Neural cell (in vitro differentiated cells): ENCODE data around the gene POU2F3. TPM values are rescaled to one million over a fixed set of nuclear protein-coding genes. Genes with fewer than 3 reads are reported as not detected.
A peak's percentile ranks its signal among the peaks of the same experiment; 100 is the strongest.

Experiments used
- H2AFZ ChIP-seq: fragments of 200-600, 300-800 bp; sonication (generic), shearing (Covaris generic); 2 replicates; pipeline ENCODE4 v1.6.0; 2014; ENCODE audit warnings: low read depth, mild to moderate bottlenecking, antibody characterized with exemption, low read length, moderate library complexity
- H3F3A ChIP-seq: fragments of 200-600 bp; shearing (Covaris generic); 2 replicates; pipeline ENCODE4 v1.6.1; 2016; ENCODE audit warnings: mild to moderate bottlenecking, moderate library complexity, mixed read lengths, antibody characterized with exemption, low read length; ENCODE audit not compliant: insufficient read depth, poor library complexity, severe bottlenecking
- H3K27ac ChIP-seq: fragments of 200-600, 300-800 bp; sonication (generic), shearing (Covaris generic); 2 replicates; pipeline ENCODE4 v1.5.1; 2014; ENCODE audit warnings: mild to moderate bottlenecking, low read length, moderate library complexity
- H3K27me3 ChIP-seq: fragments of 300-800, 200-600 bp; sonication (generic), shearing (Covaris generic); 2 replicates; pipeline ENCODE4 v1.6.0; 2014; ENCODE audit warnings: mild to moderate bottlenecking, low read depth, low read length, moderate library complexity; ENCODE audit not compliant: insufficient read depth
- H3K36me3 ChIP-seq: fragments of 300-800, 200-600 bp; sonication (generic), shearing (Covaris generic); 2 replicates; pipeline ENCODE4 v1.5.1; 2014; ENCODE audit warnings: mild to moderate bottlenecking, antibody characterized with exemption, low read length, moderate library complexity; ENCODE audit not compliant: insufficient read depth
- H3K4me2 ChIP-seq: fragments of 300-800, 200-600 bp; sonication (generic), shearing (Covaris generic); 2 replicates; pipeline ENCODE4 v1.6.0; 2014; ENCODE audit warnings: mild to moderate bottlenecking, low read length
- H3K4me3 ChIP-seq: fragments of 300-800, 200-600 bp; sonication (generic), shearing (Covaris generic); 2 replicates; pipeline ENCODE4 v1.5.1; 2014; ENCODE audit warnings: mild to moderate bottlenecking, low read length, moderate library complexity
- H3K79me2 ChIP-seq: fragments of 200-600 bp; shearing (Covaris generic); replicated peaks from 2 replicates; pipeline ENCODE4 v1.6.0; 2014; ENCODE audit warnings: mild to moderate bottlenecking, low read length, moderate library complexity; ENCODE audit not compliant: insufficient read depth
- H3K9ac ChIP-seq: fragments of 300-800, 200-600 bp; sonication (generic), shearing (Covaris generic); 2 replicates; pipeline ENCODE4 v1.6.1; 2016; ENCODE audit warnings: mild to moderate bottlenecking, low read length, mixed read lengths
- H3K9me2 ChIP-seq: fragments of 200-600 bp; shearing (Covaris generic); 2 replicates; pipeline ENCODE4 v1.6.1; 2016; ENCODE audit warnings: mild to moderate bottlenecking, low read length, mixed read lengths; ENCODE audit not compliant: insufficient read depth
- H3K9me3 ChIP-seq: fragments of 200-600, 300-800 bp; sonication (generic), shearing (Covaris generic); 2 replicates; pipeline ENCODE4 v1.6.1; 2016; ENCODE audit warnings: mild to moderate bottlenecking, mixed run types, low read length, moderate library complexity, mixed read lengths
- H4K20me1 ChIP-seq: fragments of 200-600 bp; shearing (Covaris generic); 2 replicates; pipeline ENCODE4 v1.6.1; 2016; ENCODE audit warnings: mild to moderate bottlenecking, mixed run types; ENCODE audit not compliant: insufficient read depth
- EP300 ChIP-seq: fragments of 450-650 bp; conservative IDR thresholded peaks from 2 replicates; pipeline ENCODE4 v1.6.1; 2014; ENCODE audit warnings: antibody characterized with exemption, mild to moderate bottlenecking, moderate library complexity; ENCODE audit not compliant: poor library complexity, severe bottlenecking
- EZH2 ChIP-seq: fragments of 200-600, 300-800 bp; shearing (Covaris generic), sonication (generic); IDR thresholded peaks from 2 replicates; pipeline ENCODE4 v1.6.1; 2014; ENCODE audit warnings: antibody characterized with exemption, low read length, borderline replicate concordance, mild to moderate bottlenecking; ENCODE audit not compliant: insufficient read depth, poor library complexity, severe bottlenecking
- MXI1 ChIP-seq: fragments of 450-650 bp; conservative IDR thresholded peaks from 2 replicates; pipeline ENCODE4 v1.6.1; 2014; ENCODE audit warnings: antibody characterized with exemption, mild to moderate bottlenecking; ENCODE audit not compliant: poor library complexity, severe bottlenecking
- POLR2AphosphoS5 ChIP-seq: IDR thresholded peaks from 2 replicates; pipeline ENCODE4 v1.6.1; 2012
- RAD21 ChIP-seq: fragments of 450-650 bp; conservative IDR thresholded peaks from 2 replicates; pipeline ENCODE4 v1.6.1; 2014; ENCODE audit warnings: antibody characterized with exemption, mild to moderate bottlenecking, moderate library complexity
- SMC3 ChIP-seq: fragments of 450-650 bp; conservative IDR thresholded peaks from 2 replicates; pipeline ENCODE4 v1.6.1; 2014; ENCODE audit warnings: antibody characterized with exemption, mild to moderate bottlenecking, moderate library complexity; ENCODE audit not compliant: poor library complexity
- TAF1 ChIP-seq: IDR thresholded peaks from 2 replicates; pipeline ENCODE4 v1.6.1; 2012; ENCODE audit warnings: low read depth
- polyA plus RNA-seq: library from polyadenylated mRNA; depleted of rRNA; stranded (reverse); fragments of >200 nt; gene quantifications from 2 replicates; pipeline ENCODE4 v1.2.3, GENCODE V29; 2014
- TF ChIP-seq, protein P1 (sequence below): fragments of 450-650 bp; IDR thresholded peaks from 2 replicates; pipeline ENCODE4 v1.5.1; 2014; ENCODE audit warnings: antibody characterized with exemption, mild to moderate bottlenecking, moderate library complexity; ENCODE audit not compliant: poor library complexity, severe bottlenecking
- TF ChIP-seq, protein P2 (sequence below): IDR thresholded peaks from 2 replicates; pipeline ENCODE4 v1.6.1; 2012; ENCODE audit warnings: borderline replicate concordance

The POU2F3 gene
- polyA plus RNA-seq, 1 donor from 2014 or later: not detected

DNA sequence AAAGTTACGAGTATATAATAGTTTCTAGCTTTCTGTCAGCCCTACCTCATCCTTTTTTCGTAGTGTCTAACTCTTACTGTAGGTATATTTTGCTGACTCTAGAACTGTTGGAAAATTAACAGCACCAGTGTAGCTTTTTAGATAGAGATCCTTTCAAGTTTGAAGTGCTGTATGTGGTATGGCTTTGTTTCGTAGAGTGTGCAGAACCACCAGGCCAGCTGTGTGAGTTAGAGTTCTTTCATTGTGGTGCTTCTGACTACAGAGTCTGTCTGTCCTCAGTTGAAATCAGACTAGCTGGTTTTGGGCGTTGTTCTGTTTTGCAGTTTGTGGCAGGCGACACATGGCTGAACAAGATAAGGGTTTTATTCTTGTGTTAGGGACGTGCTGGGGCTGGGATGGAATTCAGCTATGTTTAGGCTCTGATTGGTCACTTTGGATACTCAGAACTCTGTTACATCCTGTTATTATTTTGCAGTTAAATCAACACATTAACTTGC lies 99.5 kb downstream of the POU2F3 start:
- Histone ChIP-seq H2AFZ (no peak overlapping the region), H3K4me2 (peak overlapping the region; percentile 79), H3K9me3 (no peaks in the 10 kb centered on the region), H3K27ac (no peak overlapping the region), H3K36me3 (no peaks in the 10 kb centered on the region), H3K27me3 (no peaks in the 10 kb centered on the region), H3K9me2 (no peaks in the 10 kb centered on the region), H3K79me2 (peaks cover 70% of the 10 kb centered on the region), H3K4me3 (peak overlapping the region; percentile 84), H4K20me1 (no peaks in the 10 kb centered on the region), H3F3A (no peaks in the 10 kb centered on the region), H3K9ac (peak overlapping the region; percentile 18)
- TF ChIP-seq EZH2 (no peak), EP300 (no peak), POLR2AphosphoS5 (no peak), RAD21 (no peak), SMC3 (no peak), MXI1 (no peak)
- TF ChIP-seq, protein P1, sequence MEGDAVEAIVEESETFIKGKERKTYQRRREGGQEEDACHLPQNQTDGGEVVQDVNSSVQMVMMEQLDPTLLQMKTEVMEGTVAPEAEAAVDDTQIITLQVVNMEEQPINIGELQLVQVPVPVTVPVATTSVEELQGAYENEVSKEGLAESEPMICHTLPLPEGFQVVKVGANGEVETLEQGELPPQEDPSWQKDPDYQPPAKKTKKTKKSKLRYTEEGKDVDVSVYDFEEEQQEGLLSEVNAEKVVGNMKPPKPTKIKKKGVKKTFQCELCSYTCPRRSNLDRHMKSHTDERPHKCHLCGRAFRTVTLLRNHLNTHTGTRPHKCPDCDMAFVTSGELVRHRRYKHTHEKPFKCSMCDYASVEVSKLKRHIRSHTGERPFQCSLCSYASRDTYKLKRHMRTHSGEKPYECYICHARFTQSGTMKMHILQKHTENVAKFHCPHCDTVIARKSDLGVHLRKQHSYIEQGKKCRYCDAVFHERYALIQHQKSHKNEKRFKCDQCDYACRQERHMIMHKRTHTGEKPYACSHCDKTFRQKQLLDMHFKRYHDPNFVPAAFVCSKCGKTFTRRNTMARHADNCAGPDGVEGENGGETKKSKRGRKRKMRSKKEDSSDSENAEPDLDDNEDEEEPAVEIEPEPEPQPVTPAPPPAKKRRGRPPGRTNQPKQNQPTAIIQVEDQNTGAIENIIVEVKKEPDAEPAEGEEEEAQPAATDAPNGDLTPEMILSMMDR: no peak
- TF ChIP-seq, protein P2, sequence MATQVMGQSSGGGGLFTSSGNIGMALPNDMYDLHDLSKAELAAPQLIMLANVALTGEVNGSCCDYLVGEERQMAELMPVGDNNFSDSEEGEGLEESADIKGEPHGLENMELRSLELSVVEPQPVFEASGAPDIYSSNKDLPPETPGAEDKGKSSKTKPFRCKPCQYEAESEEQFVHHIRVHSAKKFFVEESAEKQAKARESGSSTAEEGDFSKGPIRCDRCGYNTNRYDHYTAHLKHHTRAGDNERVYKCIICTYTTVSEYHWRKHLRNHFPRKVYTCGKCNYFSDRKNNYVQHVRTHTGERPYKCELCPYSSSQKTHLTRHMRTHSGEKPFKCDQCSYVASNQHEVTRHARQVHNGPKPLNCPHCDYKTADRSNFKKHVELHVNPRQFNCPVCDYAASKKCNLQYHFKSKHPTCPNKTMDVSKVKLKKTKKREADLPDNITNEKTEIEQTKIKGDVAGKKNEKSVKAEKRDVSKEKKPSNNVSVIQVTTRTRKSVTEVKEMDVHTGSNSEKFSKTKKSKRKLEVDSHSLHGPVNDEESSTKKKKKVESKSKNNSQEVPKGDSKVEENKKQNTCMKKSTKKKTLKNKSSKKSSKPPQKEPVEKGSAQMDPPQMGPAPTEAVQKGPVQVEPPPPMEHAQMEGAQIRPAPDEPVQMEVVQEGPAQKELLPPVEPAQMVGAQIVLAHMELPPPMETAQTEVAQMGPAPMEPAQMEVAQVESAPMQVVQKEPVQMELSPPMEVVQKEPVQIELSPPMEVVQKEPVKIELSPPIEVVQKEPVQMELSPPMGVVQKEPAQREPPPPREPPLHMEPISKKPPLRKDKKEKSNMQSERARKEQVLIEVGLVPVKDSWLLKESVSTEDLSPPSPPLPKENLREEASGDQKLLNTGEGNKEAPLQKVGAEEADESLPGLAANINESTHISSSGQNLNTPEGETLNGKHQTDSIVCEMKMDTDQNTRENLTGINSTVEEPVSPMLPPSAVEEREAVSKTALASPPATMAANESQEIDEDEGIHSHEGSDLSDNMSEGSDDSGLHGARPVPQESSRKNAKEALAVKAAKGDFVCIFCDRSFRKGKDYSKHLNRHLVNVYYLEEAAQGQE: no peak

DNA sequence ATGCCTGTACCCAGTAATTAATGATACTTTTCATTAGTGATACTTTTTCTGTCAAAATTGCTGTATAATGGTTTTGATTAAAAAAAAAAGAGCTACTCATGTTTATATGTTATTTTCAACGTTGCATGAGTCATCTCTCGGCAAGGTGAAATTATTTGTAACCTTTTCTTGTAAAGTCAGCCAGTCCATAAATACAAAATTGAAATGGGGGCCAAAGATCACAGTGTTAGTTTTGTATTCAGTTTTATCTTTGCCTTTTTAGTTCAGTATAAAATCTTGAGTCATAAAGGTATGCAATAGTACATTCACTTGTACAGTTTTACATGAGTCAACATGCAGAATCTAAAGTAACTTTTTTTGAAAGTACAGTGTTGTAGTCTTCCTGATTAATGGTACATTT lies 100.6 kb downstream of the POU2F3 start:
- H4K20me1 ChIP-seq: no peaks in the 10 kb centered on the region

More for the DNA sequence above, 100.6 kb downstream of the POU2F3 start:
- Histone ChIP-seq H3K9me2 (no peaks in the 10 kb centered on the region), H3K9me3 (no peaks in the 10 kb centered on the region), H3K4me2 (peak overlapping the region; percentile 79), H3K9ac (no peak overlapping the region), H3F3A (no peaks in the 10 kb centered on the region), H3K27me3 (no peaks in the 10 kb centered on the region), H3K36me3 (no peaks in the 10 kb centered on the region), H3K27ac (no peak overlapping the region), H3K4me3 (peak overlapping the region; percentile 84), H3K79me2 (peaks cover 78% of the 10 kb centered on the region), H2AFZ (no peak overlapping the region)
- TF ChIP-seq MXI1 (no peak), EZH2 (no peak), SMC3 (no peak), TAF1 (no peak), RAD21 (no peak), EP300 (no peak), POLR2AphosphoS5 (no peak)
- TF ChIP-seq, protein P1: no peak
- TF ChIP-seq, protein P2: no peak
